GM12801 (cell line): ENCODE results near the gene RHBDF1.

Experiments
- CTCF ChIP-seq: IDR thresholded peaks from one replicate; pipeline ENCODE4 v1.5.1; 2011; ENCODE audit warnings: control low read depth; ENCODE audit not compliant: insufficient read length; ENCODE audit errors: extremely low read depth

RHBDF1 gene

DNA sequence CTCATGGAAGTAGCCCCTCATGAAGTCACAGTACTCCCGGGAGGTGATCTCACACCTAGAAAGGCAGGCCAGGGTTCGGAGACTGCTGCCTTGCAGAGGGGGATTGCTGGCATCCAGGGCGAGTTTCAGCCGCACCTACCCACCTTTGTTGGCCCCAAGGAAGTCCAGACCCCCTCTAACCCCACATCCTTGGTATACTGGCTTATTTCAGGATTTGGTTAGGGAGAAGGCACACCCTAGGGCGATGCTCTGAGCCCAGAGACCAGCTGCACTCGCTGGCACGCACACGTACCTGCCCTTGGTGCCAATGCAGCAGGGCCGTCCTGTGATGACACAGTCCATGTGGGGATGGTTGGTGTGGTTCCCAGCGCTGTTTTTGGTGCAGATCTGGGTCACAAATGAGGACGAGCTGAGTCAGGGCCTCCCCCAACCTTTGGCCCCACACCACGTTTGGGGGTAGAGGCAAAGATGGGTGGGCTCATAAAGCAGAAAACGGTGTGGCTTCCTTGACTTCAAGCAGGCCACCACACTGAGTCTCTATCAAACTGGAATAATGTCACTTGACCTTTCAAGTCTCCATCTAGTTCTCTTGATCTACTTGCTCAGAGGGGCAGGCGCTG is 12.9 kb downstream of the RHBDF1 start:
- no peak for TF ChIP-seq CTCF

DNA sequence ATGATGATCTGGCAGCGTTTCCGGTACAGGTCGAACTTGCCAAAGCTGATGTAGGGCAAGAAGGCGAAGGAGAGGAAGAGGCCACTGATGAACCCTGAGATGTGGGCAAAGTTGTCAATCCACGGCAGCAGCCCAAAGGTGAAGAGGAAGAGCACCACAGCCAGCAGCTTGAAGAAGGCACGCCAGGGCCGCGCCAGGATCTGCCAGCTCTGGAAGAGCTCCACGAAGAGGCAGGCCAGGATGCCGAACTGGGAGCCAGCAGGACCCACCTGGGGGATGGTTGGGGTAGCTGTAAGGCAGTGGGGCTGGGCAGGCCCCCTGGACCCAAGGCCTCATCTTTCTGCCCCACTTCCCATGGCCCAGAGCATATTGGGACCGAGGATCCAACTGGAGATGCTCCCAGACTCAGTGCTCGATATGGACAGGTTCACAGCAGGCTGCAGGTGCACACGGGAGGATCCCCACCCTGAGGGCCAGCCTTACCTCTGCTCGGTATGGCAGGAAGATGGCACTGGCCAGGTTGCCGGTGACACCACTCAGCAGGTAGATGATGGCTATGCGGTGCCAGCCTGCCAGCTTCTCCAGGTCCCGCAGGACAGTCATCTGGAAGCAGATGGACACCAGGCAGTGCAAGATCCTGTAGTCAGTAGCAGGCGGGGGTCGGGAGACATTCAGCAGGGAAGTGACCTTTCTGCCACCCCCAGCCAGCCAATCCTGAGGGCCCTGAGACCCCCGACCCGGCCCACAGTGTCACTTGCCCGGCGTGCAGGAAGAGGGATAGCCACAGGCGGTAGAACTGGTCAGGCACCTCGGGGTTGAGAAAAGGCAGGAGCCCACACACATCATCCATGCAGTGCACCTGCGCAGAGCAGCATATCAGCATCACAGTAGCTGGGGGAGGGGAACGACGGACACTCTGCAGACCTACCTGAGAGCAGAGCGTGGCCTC is 13.7 kb downstream of the RHBDF1 start:
- no peak for TF ChIP-seq CTCF

DNA sequence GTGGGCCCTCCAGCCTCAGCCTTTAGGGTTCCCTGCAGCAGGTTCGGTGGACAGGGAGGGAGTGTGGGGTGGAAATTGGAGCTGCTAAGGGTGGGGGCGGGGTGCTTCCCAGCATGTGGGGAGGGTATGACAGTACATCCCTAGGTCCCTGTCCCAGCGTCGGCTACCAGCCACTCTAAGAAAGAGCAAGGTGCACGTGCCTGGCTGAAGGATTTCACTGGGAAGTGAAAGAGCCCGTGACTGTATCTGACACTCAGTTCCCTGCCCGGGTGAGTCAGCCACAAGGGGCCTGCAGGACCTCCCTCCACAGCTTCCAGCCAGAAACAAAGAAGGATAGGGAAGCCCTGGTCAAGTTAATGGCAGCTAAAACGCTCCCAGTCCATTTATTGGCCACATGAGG is 14.7 kb downstream of the RHBDF1 start:
- no peak for TF ChIP-seq CTCF

DNA sequence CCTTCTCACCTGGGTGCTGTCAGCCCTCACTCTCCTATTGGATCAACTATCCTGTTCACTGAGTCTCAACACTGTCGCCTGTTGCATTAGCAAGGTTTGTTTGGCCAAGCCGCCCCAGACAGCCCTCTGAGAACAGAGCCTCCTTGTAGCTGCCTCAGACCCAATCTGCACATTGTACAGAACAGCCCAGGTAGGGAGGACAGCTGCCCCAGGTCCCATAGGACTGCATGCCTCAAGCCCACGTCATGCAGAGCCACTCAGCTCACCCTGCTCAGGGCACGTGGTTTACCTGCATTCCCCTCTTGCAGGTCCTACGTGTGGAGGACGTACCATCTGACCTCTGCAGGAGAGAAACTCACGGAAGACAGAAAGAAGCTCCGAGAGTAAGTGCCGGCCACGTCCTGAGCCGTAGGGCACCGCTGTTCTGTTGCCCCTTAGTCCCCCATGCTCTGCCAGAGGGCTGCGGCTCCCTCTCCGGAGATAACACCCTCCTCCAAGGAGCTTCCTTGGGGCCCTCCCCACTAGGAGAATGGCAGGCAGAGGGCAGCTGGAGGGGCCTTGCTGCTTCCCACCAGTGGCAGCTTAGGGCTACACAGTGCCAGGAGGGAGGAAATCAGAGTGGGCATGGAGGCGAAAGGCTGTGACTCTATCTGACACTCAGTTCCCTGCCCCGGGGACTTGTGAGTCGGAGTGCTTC is 16.1 kb downstream of the RHBDF1 start:
- TF ChIP-seq CTCF = no peak

DNA sequence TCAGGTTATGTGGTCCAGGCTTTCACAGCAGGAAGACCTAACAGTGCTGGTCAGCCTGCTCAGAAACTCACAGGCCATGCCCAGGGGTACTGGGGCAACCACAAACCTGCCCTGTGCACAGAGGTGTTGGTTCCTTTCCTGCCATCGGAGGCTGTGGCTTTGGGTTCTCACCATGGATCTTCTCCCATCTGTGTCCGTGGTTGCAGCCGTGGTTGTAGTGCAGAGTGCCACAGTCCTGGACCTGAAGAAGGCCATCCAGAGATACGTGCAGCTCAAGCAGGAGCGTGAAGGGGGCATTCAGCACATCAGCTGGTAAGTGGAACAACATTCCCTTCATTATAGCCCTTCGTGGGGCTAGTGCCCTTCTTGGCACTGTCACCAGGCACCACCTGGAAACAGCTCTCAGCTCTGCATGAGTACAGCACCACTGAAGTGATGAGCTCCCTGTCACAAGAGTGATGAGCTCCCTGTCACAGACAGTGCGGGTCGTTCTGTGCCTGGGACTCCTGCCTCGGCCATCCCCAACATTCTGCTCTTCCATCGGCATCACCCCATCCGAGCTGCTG is 16.8 kb downstream of the RHBDF1 start:
- no peak for TF ChIP-seq CTCF

- no peak for TF ChIP-seq CTCF
Observed at GRCh38 chr16:54237-54581, 18.2 kb downstream of the RHBDF1 start.
